Fibroblast of lung (primary cell): ENCODE measurements around the gene OSGEPL1. TPM values are rescaled to one million over a fixed set of nuclear protein-coding genes. Genes with fewer than 3 reads are reported as not detected.

Experiments
- DNase-seq, 2 donors: peaks; one replicate each; pipeline versions ENCODE4 v3.0.0 to v3.0.0-alpha.2; 2010; ENCODE audit warnings: low read depth in 2 of 2
- H2AFZ ChIP-seq: 2 replicates; pipeline ENCODE4 v1.5.1; 2012; ENCODE audit warnings: low read length, control low read depth, inconsistent platforms
- H3K27ac ChIP-seq: 2 replicates; pipeline ENCODE4 v1.5.1; 2011; ENCODE audit warnings: low read length, control low read depth; ENCODE audit not compliant: insufficient read depth
- H3K27me3 ChIP-seq: 2 replicates; pipeline ENCODE4 v1.5.1; 2011; ENCODE audit warnings: mild to moderate bottlenecking, low read length; ENCODE audit not compliant: control insufficient read depth, insufficient read depth
- H3K36me3 ChIP-seq: 2 replicates; pipeline ENCODE4 v1.5.1; 2011; ENCODE audit warnings: low read length; ENCODE audit not compliant: control insufficient read depth, insufficient read depth
- H3K4me1 ChIP-seq: 2 replicates; pipeline ENCODE4 v1.5.1; 2011; ENCODE audit warnings: low read length; ENCODE audit not compliant: control insufficient read depth, insufficient read depth; ENCODE audit errors: extremely low read depth
- H3K4me2 ChIP-seq: 2 replicates; pipeline ENCODE4 v1.5.1; 2011; ENCODE audit warnings: low read length, control low read depth; ENCODE audit not compliant: insufficient read depth; ENCODE audit errors: extremely low read depth
- H3K4me3 ChIP-seq, 4 experiments: fragments of 200-600 bp in 1 of 4; sonication (generic) in 1 of 4; replicated peaks in 1 of 4; 2 replicates each; pipeline ENCODE4 v1.5.1; 2011 to 2016; ENCODE audit warnings: low read length in 4 of 4, low read depth in 3 of 4, mild to moderate bottlenecking in 3 of 4, control low read depth in 2 of 4, inconsistent platforms in 1 of 4, mixed read lengths in 1 of 4; ENCODE audit not compliant: insufficient read depth in 1 of 4; ENCODE audit errors: control extremely low read depth in 1 of 4
- H3K79me2 ChIP-seq: 2 replicates; pipeline ENCODE4 v1.5.1; 2012; ENCODE audit warnings: mild to moderate bottlenecking, low read length, inconsistent platforms; ENCODE audit not compliant: control insufficient read depth, insufficient read depth
- H3K9ac ChIP-seq: 2 replicates; pipeline ENCODE4 v1.5.1; 2011; ENCODE audit warnings: mild to moderate bottlenecking, low read length, control low read depth; ENCODE audit not compliant: insufficient read depth
- H3K9me3 ChIP-seq: 2 replicates; pipeline ENCODE4 v1.5.1; 2012; ENCODE audit warnings: low read depth, low read length; ENCODE audit not compliant: control insufficient read depth, insufficient read depth
- H4K20me1 ChIP-seq: 2 replicates; pipeline ENCODE4 v1.5.1; 2011; ENCODE audit warnings: low read length; ENCODE audit not compliant: control insufficient read depth, insufficient read depth; ENCODE audit errors: extremely low read depth
- EZH2 ChIP-seq: IDR thresholded peaks from 2 replicates; pipeline ENCODE4 v1.5.1; 2012; ENCODE audit warnings: low read length, control low read depth, mild to moderate bottlenecking; ENCODE audit errors: missing control alignments
- polyA plus RNA-seq, 2 donors: library from polyadenylated mRNA; depleted of rRNA in 1 of 2; stranded (reverse) in 1 of 2; unstranded in 1 of 2; fragments of >200 nt; gene quantifications; 2 replicates each; pipeline ENCODE4 v1.2.1, GENCODE V29; 2011 to 2012; ENCODE audit warnings: missing spikeins in 1 of 2
- total RNA-seq: library from RNA; depleted of rRNA; stranded (reverse); fragments of >200 nt; gene quantifications from 2 replicates; pipeline ENCODE4 v1.2.1, GENCODE V29; 2014
- TF ChIP-seq, protein P1 (sequence below), 2 donors: IDR thresholded peaks in 1 of 2; conservative IDR thresholded peaks in 1 of 2; 1 replicate in 1 of 2; 2 replicates in 1 of 2; pipeline ENCODE4 v1.5.1; 2011 to 2012; ENCODE audit warnings: low read length in 2 of 2, control low read depth in 1 of 2, inconsistent platforms in 1 of 2, low read depth in 1 of 2, mild to moderate bottlenecking in 1 of 2

Gene OSGEPL1
- total and polyA plus RNA-seq, 2 donors (not counting 1 experiment from before 2014, with no cell fraction given), result 6.7 to 6.9 TPM

DNA sequence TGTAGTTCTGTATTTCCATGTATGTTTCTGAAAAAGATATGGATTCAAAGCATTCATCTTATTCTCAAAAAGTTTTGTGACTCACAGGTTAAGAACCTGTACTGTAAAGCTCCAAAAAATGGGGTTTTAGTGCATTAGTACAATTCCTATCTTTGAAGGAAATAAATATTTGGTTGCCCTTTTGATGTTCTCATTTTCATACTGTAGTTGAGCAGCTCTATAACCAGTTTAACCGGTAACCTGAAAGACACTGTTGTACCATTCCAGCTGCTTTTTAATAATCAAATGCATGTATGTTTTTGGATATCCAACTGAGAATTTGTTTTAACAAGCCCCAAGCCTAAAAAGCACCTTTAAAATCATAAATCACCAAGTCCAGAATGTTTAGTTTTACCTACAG is 9.6 kb upstream of the OSGEPL1 start:
- no peak overlapping the region for H2AFZ ChIP-seq
- H3K4me2 ChIP-seq, result no peak overlapping the region
- no peak overlapping the region for H3K4me3 ChIP-seq
- H3K79me2 ChIP-seq, result no peaks in the 10 kb centered on the region
- no peaks in the 10 kb centered on the region for H3K9me3 ChIP-seq
- H3K4me1 ChIP-seq, result no peaks in the 10 kb centered on the region
- no peak overlapping the region for H3K27ac ChIP-seq
- TF ChIP-seq EZH2, result no peak
- TF ChIP-seq, protein P1, sequence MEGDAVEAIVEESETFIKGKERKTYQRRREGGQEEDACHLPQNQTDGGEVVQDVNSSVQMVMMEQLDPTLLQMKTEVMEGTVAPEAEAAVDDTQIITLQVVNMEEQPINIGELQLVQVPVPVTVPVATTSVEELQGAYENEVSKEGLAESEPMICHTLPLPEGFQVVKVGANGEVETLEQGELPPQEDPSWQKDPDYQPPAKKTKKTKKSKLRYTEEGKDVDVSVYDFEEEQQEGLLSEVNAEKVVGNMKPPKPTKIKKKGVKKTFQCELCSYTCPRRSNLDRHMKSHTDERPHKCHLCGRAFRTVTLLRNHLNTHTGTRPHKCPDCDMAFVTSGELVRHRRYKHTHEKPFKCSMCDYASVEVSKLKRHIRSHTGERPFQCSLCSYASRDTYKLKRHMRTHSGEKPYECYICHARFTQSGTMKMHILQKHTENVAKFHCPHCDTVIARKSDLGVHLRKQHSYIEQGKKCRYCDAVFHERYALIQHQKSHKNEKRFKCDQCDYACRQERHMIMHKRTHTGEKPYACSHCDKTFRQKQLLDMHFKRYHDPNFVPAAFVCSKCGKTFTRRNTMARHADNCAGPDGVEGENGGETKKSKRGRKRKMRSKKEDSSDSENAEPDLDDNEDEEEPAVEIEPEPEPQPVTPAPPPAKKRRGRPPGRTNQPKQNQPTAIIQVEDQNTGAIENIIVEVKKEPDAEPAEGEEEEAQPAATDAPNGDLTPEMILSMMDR (conservative IDR thresholded peaks at IDR 0.05 in 1 of 2, IDR thresholded peaks at IDR 0.05 in 1 of 2; ENCODE audit: low read depth in 1 of 2, low read length in 2 of 2), result no peak
- no peak overlapping the region for H3K9ac ChIP-seq
- H3K27me3 ChIP-seq, result no peaks in the 10 kb centered on the region
- peaks cover 10% of the 10 kb centered on the region for H3K36me3 ChIP-seq
- no peak for DNase-seq
- H4K20me1 ChIP-seq, result no peaks in the 10 kb centered on the region

DNA sequence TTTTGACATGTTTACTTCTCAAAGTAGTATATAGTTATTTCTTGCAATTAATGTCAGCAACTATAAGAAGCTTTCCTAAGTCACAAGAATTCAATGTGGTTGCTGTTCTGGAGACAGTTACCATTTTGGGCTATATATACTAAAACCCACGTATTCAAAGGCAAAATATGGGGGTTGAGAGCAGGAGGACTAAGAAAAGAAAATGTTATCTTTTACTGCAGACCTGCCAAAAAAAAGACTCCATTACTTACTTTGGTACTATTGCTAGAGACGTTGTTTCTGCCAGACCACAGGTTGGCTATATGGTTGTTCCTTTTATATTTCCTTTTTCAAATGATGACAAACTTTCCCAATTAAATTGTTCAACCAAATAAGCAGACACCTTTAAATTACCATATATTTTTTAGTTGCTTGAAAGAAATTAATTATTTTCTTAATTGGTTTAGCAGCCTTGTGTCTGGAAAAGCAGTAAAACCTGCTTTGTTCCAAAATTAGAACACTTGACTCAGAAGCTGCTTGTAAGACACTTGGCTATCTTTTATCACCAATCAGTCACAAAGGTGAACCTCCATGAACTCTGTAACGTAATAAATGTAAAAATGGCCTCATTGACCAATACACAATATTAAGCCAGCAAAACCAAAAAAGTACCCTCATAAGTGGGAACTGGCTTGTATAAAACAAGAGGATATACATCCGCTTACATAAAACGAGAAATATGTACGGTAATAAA is 8.2 kb upstream of the OSGEPL1 start:
- Histone ChIP-seq H3K36me3 (peaks cover 12% of the 10 kb centered on the region), H2AFZ (no peak overlapping the region), H4K20me1 (no peaks in the 10 kb centered on the region), H3K9ac (no peak overlapping the region), H3K27ac (no peak overlapping the region), H3K4me2 (no peak overlapping the region), H3K9me3 (no peaks in the 10 kb centered on the region), H3K27me3 (no peaks in the 10 kb centered on the region), H3K79me2 (no peaks in the 10 kb centered on the region), H3K4me1 (no peaks in the 10 kb centered on the region), H3K4me3 (no peak overlapping the region)
- TF ChIP-seq EZH2, result no peak
- DNase-seq, result no peak

DNA sequence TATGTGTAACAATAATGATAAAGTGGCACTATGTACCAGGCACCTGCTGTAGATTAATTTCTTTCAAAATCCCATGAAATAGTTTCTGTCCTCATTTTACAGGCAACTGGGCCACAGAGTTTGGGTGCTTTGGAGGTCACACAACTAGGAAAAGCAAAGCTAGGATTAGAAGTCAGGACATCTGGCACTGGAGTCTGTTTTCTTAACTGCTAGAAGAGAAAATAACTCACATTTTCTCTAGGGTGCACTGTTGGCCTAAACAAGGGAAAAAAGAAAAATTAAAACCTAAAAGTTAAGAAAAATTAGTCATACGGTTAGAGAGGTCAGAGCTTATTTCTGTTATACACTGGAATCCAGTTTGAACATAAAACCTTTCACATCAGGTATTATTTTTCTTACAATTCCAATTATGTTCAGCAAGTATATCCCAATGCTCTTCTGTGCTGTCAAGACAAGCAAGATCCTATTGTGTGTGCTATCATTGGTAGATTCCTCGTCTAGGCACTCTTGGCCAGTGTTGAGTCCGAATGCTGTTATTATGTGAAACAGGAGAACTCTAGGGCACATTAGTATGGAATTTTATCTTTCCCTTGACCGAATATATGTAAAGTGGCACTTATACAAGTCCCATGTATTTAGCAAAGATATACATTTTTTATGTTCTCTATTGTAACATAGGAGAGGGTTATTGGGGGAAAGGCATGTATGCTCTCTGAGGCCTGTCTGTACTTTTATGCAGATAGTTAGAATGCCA is 1.5 kb upstream of the OSGEPL1 start:
- Histone ChIP-seq H3K79me2 (no peaks in the 10 kb centered on the region), H3K36me3 (peaks cover 2% of the 10 kb centered on the region), H2AFZ (peak overlapping the region; percentile 16), H3K4me2 (peak overlapping the region; percentile 76), H4K20me1 (no peaks in the 10 kb centered on the region), H3K4me1 (peaks cover 7% of the 10 kb centered on the region), H3K9me3 (no peaks in the 10 kb centered on the region), H3K27me3 (no peaks in the 10 kb centered on the region), H3K9ac (no peak overlapping the region), H3K4me3 (peak overlapping the region in 2 of 4 experiments; percentile 90 to 93), H3K27ac (no peak overlapping the region)
- TF ChIP-seq, protein P1 (conservative IDR thresholded peaks at IDR 0.05 in 1 of 2, IDR thresholded peaks at IDR 0.05 in 1 of 2; ENCODE audit: low read depth in 1 of 2, low read length in 2 of 2), result peak in 1 of 2 donors; percentile 6
- TF ChIP-seq EZH2, result no peak
- DNase-seq, result peak in 1 of 2 donors; percentile 38
